Measurements from ENCODE around the gene ANKRD40.

The ANKRD40 gene

GRCh38 chr17:50697663-50698272 is 9.9 kb downstream of the ANKRD40 start:
- peaks cover 55% of the 10 kb centered on the region for H3K36me3 Mint-ChIP-seq (ENCODE audit: low read depth)

DNA sequence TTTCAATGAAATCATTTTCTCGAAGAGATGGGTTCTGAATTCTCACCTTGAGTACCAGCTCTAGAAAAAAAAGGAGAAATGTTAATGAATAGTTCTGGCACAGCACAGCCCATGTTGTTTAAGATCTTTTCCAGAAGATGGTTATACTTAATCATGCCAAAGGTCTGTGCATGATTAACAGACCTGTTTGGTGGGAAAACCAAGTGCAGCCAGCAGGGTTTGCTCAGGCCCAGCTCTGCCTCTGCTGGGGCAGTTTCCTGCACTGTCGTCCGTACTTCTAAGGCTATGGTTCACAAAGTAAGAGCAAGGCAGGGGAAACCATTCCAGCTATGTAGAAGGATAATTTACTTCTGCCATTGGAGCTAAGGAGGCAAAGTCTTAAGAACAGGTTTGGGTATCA is 10.7 kb downstream of the ANKRD40 start:
- Mint-ChIP-seq H3K27ac (peak overlapping the region; percentile 1), H3K4me1 (ENCODE audit: low read depth) (peaks cover 17% of the 10 kb centered on the region), H3K27me3 (ENCODE audit: low read depth) (no peaks in the 10 kb centered on the region), H3K4me3 (no peak overlapping the region), H3K9me3 (no peaks in the 10 kb centered on the region), H3K36me3 (ENCODE audit: low read depth) (peaks cover 59% of the 10 kb centered on the region)
- DNase-seq (ENCODE audit: low spot score), result no peak

More at GRCh38 chr17:50697663-50698272, 9.9 kb downstream of the ANKRD40 start:
- H3K4me3 Mint-ChIP-seq, result no peak overlapping the region
- H3K27ac Mint-ChIP-seq, result peak overlapping the region; percentile 19
- peaks cover 17% of the 10 kb centered on the region for H3K4me1 Mint-ChIP-seq (ENCODE audit: low read depth)
- no peaks in the 10 kb centered on the region for H3K9me3 Mint-ChIP-seq
- DNase-seq (ENCODE audit: low spot score), result no peak
- no peaks in the 10 kb centered on the region for H3K27me3 Mint-ChIP-seq (ENCODE audit: low read depth)

DNA sequence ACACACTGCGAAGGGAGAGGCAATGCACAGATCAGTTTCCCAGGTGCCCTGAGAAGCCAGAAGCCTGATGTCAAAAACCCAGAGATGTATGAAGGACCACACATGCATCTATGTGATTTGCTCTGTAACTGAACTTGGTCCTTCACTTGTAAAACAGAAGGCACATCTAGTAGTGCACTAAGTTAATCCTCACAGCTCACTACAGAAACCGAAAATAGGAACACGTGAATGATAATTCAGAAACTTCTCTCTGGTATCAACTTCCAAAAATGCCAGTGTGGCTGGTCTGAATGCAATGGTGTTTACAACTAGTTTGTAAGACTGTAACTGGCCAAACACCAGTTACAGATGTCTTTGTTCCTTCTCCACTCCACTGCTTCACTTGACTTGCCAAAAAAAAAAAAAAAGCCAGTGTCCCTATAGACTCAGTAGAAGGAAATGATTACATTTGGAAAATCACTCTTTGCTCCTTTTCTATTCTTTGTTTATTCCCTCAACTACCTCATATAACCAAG is 11.3 kb downstream of the ANKRD40 start:
- Mint-ChIP-seq H3K9me3 (no peaks in the 10 kb centered on the region), H3K4me3 (no peak overlapping the region), H3K4me1 (ENCODE audit: low read depth) (peaks cover 15% of the 10 kb centered on the region), H3K27ac (no peak overlapping the region), H3K36me3 (ENCODE audit: low read depth) (peaks cover 56% of the 10 kb centered on the region), H3K27me3 (ENCODE audit: low read depth) (no peaks in the 10 kb centered on the region)
- no peak for DNase-seq (ENCODE audit: low spot score)

- DNase-seq (ENCODE audit: low spot score), result no peak
- Mint-ChIP-seq H3K9me3 (no peaks in the 10 kb centered on the region), H3K4me1 (ENCODE audit: low read depth) (peaks cover 9% of the 10 kb centered on the region), H3K4me3 (no peak overlapping the region), H3K27me3 (ENCODE audit: low read depth) (no peaks in the 10 kb centered on the region), H3K36me3 (ENCODE audit: low read depth) (peaks cover 42% of the 10 kb centered on the region), H3K27ac (no peak overlapping the region)
Observed at GRCh38 chr17:50693036-50693682, 14.6 kb downstream of the ANKRD40 start.

DNA sequence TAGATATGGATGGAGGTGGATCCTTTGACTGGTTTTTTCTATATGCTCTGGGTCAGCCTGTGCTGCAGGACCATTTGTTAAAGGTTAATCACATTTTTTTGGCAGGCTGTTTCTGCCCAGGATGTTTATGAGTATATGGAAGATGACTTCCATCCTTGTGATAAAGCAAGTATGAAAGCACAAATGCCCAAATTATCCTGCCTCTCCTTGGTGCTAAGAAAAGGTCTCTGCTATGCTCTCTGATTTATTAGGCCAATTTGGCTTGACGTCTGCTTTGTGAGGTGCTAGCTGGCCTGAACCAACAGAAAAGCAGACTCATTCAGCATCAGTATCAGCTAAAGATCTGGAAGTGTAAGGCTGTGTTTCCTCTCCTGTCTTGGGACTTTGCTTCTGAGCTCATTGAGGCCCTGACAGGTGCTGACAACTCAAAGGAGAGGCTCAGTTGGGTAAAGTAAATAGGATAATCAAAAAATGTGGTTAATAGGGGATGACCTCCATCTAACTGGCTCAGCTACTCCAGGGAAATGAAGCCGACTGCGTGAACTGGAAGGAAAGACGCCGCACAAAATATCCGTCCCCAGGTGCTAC is 15.2 kb downstream of the ANKRD40 start:
- DNase-seq (ENCODE audit: low spot score), result no peak
- no peak overlapping the region for H3K27ac Mint-ChIP-seq
- no peaks in the 10 kb centered on the region for H3K9me3 Mint-ChIP-seq
- peaks cover 4% of the 10 kb centered on the region for H3K4me1 Mint-ChIP-seq (ENCODE audit: low read depth)
- no peaks in the 10 kb centered on the region for H3K27me3 Mint-ChIP-seq (ENCODE audit: low read depth)
- H3K36me3 Mint-ChIP-seq (ENCODE audit: low read depth), result peaks cover 38% of the 10 kb centered on the region
- no peak overlapping the region for H3K4me3 Mint-ChIP-seq

GRCh38 chr17:50691550-50692447 is 15.9 kb downstream of the ANKRD40 start:
- H3K27ac Mint-ChIP-seq, result no peak overlapping the region
- no peak overlapping the region for H3K4me3 Mint-ChIP-seq
- H3K36me3 Mint-ChIP-seq (ENCODE audit: low read depth), result peaks cover 30% of the 10 kb centered on the region
- H3K4me1 Mint-ChIP-seq (ENCODE audit: low read depth), result no peaks in the 10 kb centered on the region
- H3K27me3 Mint-ChIP-seq (ENCODE audit: low read depth), result peaks cover 3% of the 10 kb centered on the region
- no peaks in the 10 kb centered on the region for H3K9me3 Mint-ChIP-seq
- DNase-seq (ENCODE audit: low spot score), result no peak

- no peak for DNase-seq (ENCODE audit: low spot score)
- Mint-ChIP-seq H3K9me3 (no peaks in the 10 kb centered on the region), H3K4me3 (no peak overlapping the region), H3K27ac (no peak overlapping the region), H3K27me3 (ENCODE audit: low read depth) (peaks cover 5% of the 10 kb centered on the region), H3K4me1 (ENCODE audit: low read depth) (no peaks in the 10 kb centered on the region), H3K36me3 (ENCODE audit: low read depth) (peaks cover 22% of the 10 kb centered on the region)
Observed at GRCh38 chr17:50690887-50691549, 16.7 kb downstream of the ANKRD40 start.

GRCh38 chr17:50689956-50690886 is 17.5 kb downstream of the ANKRD40 start:
- Mint-ChIP-seq H3K9me3 (no peaks in the 10 kb centered on the region), H3K36me3 (ENCODE audit: low read depth) (peaks cover 15% of the 10 kb centered on the region), H3K4me1 (ENCODE audit: low read depth) (no peaks in the 10 kb centered on the region), H3K4me3 (no peak overlapping the region), H3K27me3 (ENCODE audit: low read depth) (peaks cover 5% of the 10 kb centered on the region), H3K27ac (no peak overlapping the region)
- DNase-seq (ENCODE audit: low spot score), result no peak

- no peaks in the 10 kb centered on the region for H3K9me3 Mint-ChIP-seq
- H3K27ac Mint-ChIP-seq, result no peak overlapping the region
- H3K27me3 Mint-ChIP-seq (ENCODE audit: low read depth), result peaks cover 5% of the 10 kb centered on the region
- no peak for DNase-seq (ENCODE audit: low spot score)
- H3K4me3 Mint-ChIP-seq, result no peak overlapping the region
- H3K36me3 Mint-ChIP-seq (ENCODE audit: low read depth), result peaks cover 12% of the 10 kb centered on the region
- H3K4me1 Mint-ChIP-seq (ENCODE audit: low read depth), result no peaks in the 10 kb centered on the region
Observed at GRCh38 chr17:50689251-50689650, 18.5 kb downstream of the ANKRD40 start.

- Mint-ChIP-seq H3K9me3 (no peaks in the 10 kb centered on the region), H3K27me3 (ENCODE audit: low read depth) (peaks cover 5% of the 10 kb centered on the region), H3K4me3 (no peak overlapping the region), H3K27ac (no peak overlapping the region), H3K36me3 (ENCODE audit: low read depth) (peaks cover 6% of the 10 kb centered on the region), H3K4me1 (ENCODE audit: low read depth) (no peaks in the 10 kb centered on the region)
- DNase-seq (ENCODE audit: low spot score), result no peak
Observed at GRCh38 chr17:50688245-50688644, 19.5 kb downstream of the ANKRD40 start.

DNA sequence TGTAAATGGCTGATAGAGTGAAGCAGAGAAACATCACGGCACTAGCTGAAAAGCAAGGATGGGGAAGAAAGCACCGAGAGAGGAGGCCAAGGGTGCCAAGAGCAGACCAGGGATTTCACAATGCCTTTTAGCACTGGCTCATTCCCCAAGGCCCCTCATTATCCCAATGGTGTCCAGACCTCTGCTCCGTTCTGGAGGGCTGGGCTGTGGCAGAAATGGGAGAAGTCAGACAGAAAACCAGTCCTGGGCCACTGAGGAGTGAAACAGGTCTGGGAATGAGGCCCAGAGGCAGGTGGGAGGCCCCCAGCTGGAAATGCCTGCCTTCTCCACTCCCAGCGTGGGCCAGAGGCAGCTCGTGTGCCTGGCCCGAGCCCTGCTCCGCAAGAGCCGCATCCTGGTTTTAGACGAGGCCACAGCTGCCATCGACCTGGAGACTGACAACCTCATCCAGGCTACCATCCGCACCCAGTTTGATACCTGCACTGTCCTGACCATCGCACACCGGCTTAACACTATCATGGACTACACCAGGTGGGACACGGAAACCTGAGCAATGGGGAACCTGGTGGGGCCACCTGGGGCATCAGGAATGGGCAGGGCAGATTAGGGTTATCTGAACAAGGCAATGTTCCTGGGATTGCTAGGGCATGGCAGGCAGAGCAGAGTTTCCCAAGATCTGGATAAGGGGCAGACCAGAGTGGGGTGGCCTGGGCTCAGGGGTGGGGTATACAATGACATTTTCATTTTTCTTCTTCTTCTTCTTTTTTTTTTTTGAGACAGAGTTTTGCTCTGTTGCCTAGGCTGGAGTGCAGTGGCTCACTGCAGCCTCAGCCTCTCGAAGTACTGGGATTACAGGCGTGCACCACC is 20.3 kb downstream of the ANKRD40 start:
- no peak for DNase-seq (ENCODE audit: low spot score)
- H3K4me3 Mint-ChIP-seq, result no peak overlapping the region
- no peak overlapping the region for H3K27ac Mint-ChIP-seq
- H3K36me3 Mint-ChIP-seq (ENCODE audit: low read depth), result peaks cover 3% of the 10 kb centered on the region
- H3K4me1 Mint-ChIP-seq (ENCODE audit: low read depth), result no peaks in the 10 kb centered on the region
- H3K9me3 Mint-ChIP-seq, result no peaks in the 10 kb centered on the region
- H3K27me3 Mint-ChIP-seq (ENCODE audit: low read depth), result peaks cover 8% of the 10 kb centered on the region

Measured in T-helper 2 cell treated with Interferon-gamma antibody and Interleukin-4, amounts not matched to agents 5 μg/mL and 100 μg/mL, for 36 hours (primary cell).